Fibroblast of lung (primary cell): ENCODE measurements around the gene SRPRB. TPM values are rescaled to one million over a fixed set of nuclear protein-coding genes. Genes with fewer than 3 reads are reported as not detected.
A peak's percentile ranks its signal among the peaks of the same experiment; 100 is the strongest.

ENCODE experiments used
- DNase-seq, 2 donors: peaks; one replicate each; pipeline versions ENCODE4 v3.0.0 to v3.0.0-alpha.2; 2010; ENCODE audit warnings: low read depth in 2 of 2
- H2AFZ ChIP-seq: 2 replicates; pipeline ENCODE4 v1.5.1; 2012; ENCODE audit warnings: low read length, control low read depth, inconsistent platforms
- H3K27ac ChIP-seq: 2 replicates; pipeline ENCODE4 v1.5.1; 2011; ENCODE audit warnings: low read length, control low read depth; ENCODE audit not compliant: insufficient read depth
- H3K27me3 ChIP-seq: 2 replicates; pipeline ENCODE4 v1.5.1; 2011; ENCODE audit warnings: mild to moderate bottlenecking, low read length; ENCODE audit not compliant: control insufficient read depth, insufficient read depth
- H3K36me3 ChIP-seq: 2 replicates; pipeline ENCODE4 v1.5.1; 2011; ENCODE audit warnings: low read length; ENCODE audit not compliant: control insufficient read depth, insufficient read depth
- H3K4me1 ChIP-seq: 2 replicates; pipeline ENCODE4 v1.5.1; 2011; ENCODE audit warnings: low read length; ENCODE audit not compliant: control insufficient read depth, insufficient read depth; ENCODE audit errors: extremely low read depth
- H3K4me2 ChIP-seq: 2 replicates; pipeline ENCODE4 v1.5.1; 2011; ENCODE audit warnings: low read length, control low read depth; ENCODE audit not compliant: insufficient read depth; ENCODE audit errors: extremely low read depth
- H3K4me3 ChIP-seq, 4 experiments: fragments of 200-600 bp in 1 of 4; sonication (generic) in 1 of 4; replicated peaks in 1 of 4; 2 replicates each; pipeline ENCODE4 v1.5.1; 2011 to 2016; ENCODE audit warnings: low read length in 4 of 4, low read depth in 3 of 4, mild to moderate bottlenecking in 3 of 4, control low read depth in 2 of 4, inconsistent platforms in 1 of 4, mixed read lengths in 1 of 4; ENCODE audit not compliant: insufficient read depth in 1 of 4; ENCODE audit errors: control extremely low read depth in 1 of 4
- H3K79me2 ChIP-seq: 2 replicates; pipeline ENCODE4 v1.5.1; 2012; ENCODE audit warnings: mild to moderate bottlenecking, low read length, inconsistent platforms; ENCODE audit not compliant: control insufficient read depth, insufficient read depth
- H3K9ac ChIP-seq: 2 replicates; pipeline ENCODE4 v1.5.1; 2011; ENCODE audit warnings: mild to moderate bottlenecking, low read length, control low read depth; ENCODE audit not compliant: insufficient read depth
- H3K9me3 ChIP-seq: 2 replicates; pipeline ENCODE4 v1.5.1; 2012; ENCODE audit warnings: low read depth, low read length; ENCODE audit not compliant: control insufficient read depth, insufficient read depth
- H4K20me1 ChIP-seq: 2 replicates; pipeline ENCODE4 v1.5.1; 2011; ENCODE audit warnings: low read length; ENCODE audit not compliant: control insufficient read depth, insufficient read depth; ENCODE audit errors: extremely low read depth
- CTCF ChIP-seq, 2 donors: IDR thresholded peaks in 1 of 2; conservative IDR thresholded peaks in 1 of 2; 1 replicate in 1 of 2; 2 replicates in 1 of 2; pipeline ENCODE4 v1.5.1; 2011 to 2012; ENCODE audit warnings: low read length in 2 of 2, control low read depth in 1 of 2, inconsistent platforms in 1 of 2, low read depth in 1 of 2, mild to moderate bottlenecking in 1 of 2
- EZH2 ChIP-seq: IDR thresholded peaks from 2 replicates; pipeline ENCODE4 v1.5.1; 2012; ENCODE audit warnings: low read length, control low read depth, mild to moderate bottlenecking; ENCODE audit errors: missing control alignments
- polyA plus RNA-seq, 2 donors: library from polyadenylated mRNA; depleted of rRNA in 1 of 2; stranded (reverse) in 1 of 2; unstranded in 1 of 2; fragments of >200 nt; gene quantifications; 2 replicates each; pipeline ENCODE4 v1.2.1, GENCODE V29; 2011 to 2012; ENCODE audit warnings: missing spikeins in 1 of 2
- total RNA-seq: library from RNA; depleted of rRNA; stranded (reverse); fragments of >200 nt; gene quantifications from 2 replicates; pipeline ENCODE4 v1.2.1, GENCODE V29; 2014

SRPRB gene
- total and polyA plus RNA-seq, 2 donors (not counting 1 experiment from before 2014, with no cell fraction given), result 63.1 to 69.2 TPM

- Histone ChIP-seq H3K27ac (no peak overlapping the region), H3K9me3 (no peaks in the 10 kb centered on the region), H4K20me1 (no peaks in the 10 kb centered on the region), H3K79me2 (no peaks in the 10 kb centered on the region), H3K4me1 (peaks cover 6% of the 10 kb centered on the region), H3K4me2 (no peak overlapping the region), H3K4me3 (no peak overlapping the region), H3K9ac (no peak overlapping the region), H3K36me3 (no peaks in the 10 kb centered on the region), H2AFZ (no peak overlapping the region), H3K27me3 (peaks cover 2% of the 10 kb centered on the region)
- DNase-seq, result no peak
- no peak for TF ChIP-seq EZH2
- no peak for TF ChIP-seq CTCF (conservative IDR thresholded peaks at IDR 0.05 in 1 of 2, IDR thresholded peaks at IDR 0.05 in 1 of 2; ENCODE audit: low read depth in 1 of 2, low read length in 2 of 2)
Observed at GRCh38 chr3:133842158-133842557, 36.5 kb downstream of the SRPRB start.

- no peaks in the 10 kb centered on the region for H3K79me2 ChIP-seq
- H4K20me1 ChIP-seq, result no peaks in the 10 kb centered on the region
- H3K4me3 ChIP-seq, result no peak overlapping the region
- H3K27me3 ChIP-seq, result peaks cover 8% of the 10 kb centered on the region
- peaks cover 6% of the 10 kb centered on the region for H3K4me1 ChIP-seq
- no peaks in the 10 kb centered on the region for H3K36me3 ChIP-seq
- H3K9ac ChIP-seq, result no peak overlapping the region
- peak overlapping the region; percentile 46 for H3K27ac ChIP-seq
- no peak for TF ChIP-seq EZH2
- no peak for TF ChIP-seq CTCF (conservative IDR thresholded peaks at IDR 0.05 in 1 of 2, IDR thresholded peaks at IDR 0.05 in 1 of 2; ENCODE audit: low read depth in 1 of 2, low read length in 2 of 2)
- DNase-seq, result peak; percentile 66 to 95
- H2AFZ ChIP-seq, result no peak overlapping the region
- H3K4me2 ChIP-seq, result peak overlapping the region; percentile 37
- no peaks in the 10 kb centered on the region for H3K9me3 ChIP-seq
Observed at GRCh38 chr3:133843634-133844033, 38.0 kb downstream of the SRPRB start.

- DNase-seq, result no peak
- peaks cover 8% of the 10 kb centered on the region for H3K27me3 ChIP-seq
- H3K9me3 ChIP-seq, result no peaks in the 10 kb centered on the region
- no peak overlapping the region for H3K4me2 ChIP-seq
- H3K4me1 ChIP-seq, result peaks cover 6% of the 10 kb centered on the region
- no peak overlapping the region for H3K4me3 ChIP-seq
- TF ChIP-seq CTCF (conservative IDR thresholded peaks at IDR 0.05 in 1 of 2, IDR thresholded peaks at IDR 0.05 in 1 of 2; ENCODE audit: low read depth in 1 of 2, low read length in 2 of 2) (no peak), EZH2 (no peak)
- H4K20me1 ChIP-seq, result no peaks in the 10 kb centered on the region
- H2AFZ ChIP-seq, result no peak overlapping the region
- H3K9ac ChIP-seq, result no peak overlapping the region
- no peaks in the 10 kb centered on the region for H3K36me3 ChIP-seq
- no peak overlapping the region for H3K27ac ChIP-seq
- H3K79me2 ChIP-seq, result no peaks in the 10 kb centered on the region
Observed at GRCh38 chr3:133845127-133845526, 39.5 kb downstream of the SRPRB start.
